Measurements from ENCODE around the gene SLC33A1. TPM values are rescaled to one million over a fixed set of nuclear protein-coding genes. Genes with fewer than 3 reads are reported as not detected.
"Not testable (repeated sequence)": the region's sequence is repeated elsewhere in the genome, so short reads cannot be mapped to it uniquely, and the experiment has no call there.

SLC33A1 gene
- total RNA-seq, 1 donor from 2014 or later: 36.5 TPM

- intact Hi-C loops (cut with DNase I): no loop called here
- no peaks in the 10 kb centered on the region for H3K27me3 ChIP-seq
Measured at GRCh38 chr3:155889212-155889611, 35.0 kb upstream of the SLC33A1 start.

GRCh38 chr3:155886915-155887314, 32.7 kb upstream of the SLC33A1 start:
- DNase-seq (no peak), ATAC-seq (no peak)
- H3K36me3 ChIP-seq: no peaks in the 10 kb centered on the region
- H3K9me3 ChIP-seq: no peaks in the 10 kb centered on the region
- intact Hi-C loops (cut with DNase I): no loop called here
- H3K27me3 ChIP-seq: no peaks in the 10 kb centered on the region
- TF ChIP-seq, protein P1, sequence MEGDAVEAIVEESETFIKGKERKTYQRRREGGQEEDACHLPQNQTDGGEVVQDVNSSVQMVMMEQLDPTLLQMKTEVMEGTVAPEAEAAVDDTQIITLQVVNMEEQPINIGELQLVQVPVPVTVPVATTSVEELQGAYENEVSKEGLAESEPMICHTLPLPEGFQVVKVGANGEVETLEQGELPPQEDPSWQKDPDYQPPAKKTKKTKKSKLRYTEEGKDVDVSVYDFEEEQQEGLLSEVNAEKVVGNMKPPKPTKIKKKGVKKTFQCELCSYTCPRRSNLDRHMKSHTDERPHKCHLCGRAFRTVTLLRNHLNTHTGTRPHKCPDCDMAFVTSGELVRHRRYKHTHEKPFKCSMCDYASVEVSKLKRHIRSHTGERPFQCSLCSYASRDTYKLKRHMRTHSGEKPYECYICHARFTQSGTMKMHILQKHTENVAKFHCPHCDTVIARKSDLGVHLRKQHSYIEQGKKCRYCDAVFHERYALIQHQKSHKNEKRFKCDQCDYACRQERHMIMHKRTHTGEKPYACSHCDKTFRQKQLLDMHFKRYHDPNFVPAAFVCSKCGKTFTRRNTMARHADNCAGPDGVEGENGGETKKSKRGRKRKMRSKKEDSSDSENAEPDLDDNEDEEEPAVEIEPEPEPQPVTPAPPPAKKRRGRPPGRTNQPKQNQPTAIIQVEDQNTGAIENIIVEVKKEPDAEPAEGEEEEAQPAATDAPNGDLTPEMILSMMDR (IDR thresholded peaks at IDR 0.05): no peak
- H3K4me3 ChIP-seq: no peak overlapping the region
- H3K27ac ChIP-seq: no peak overlapping the region
- peaks cover 8% of the 10 kb centered on the region for H3K4me1 ChIP-seq

More at GRCh38 chr3:155889212-155889611, 35.0 kb upstream of the SLC33A1 start:
- Histone ChIP-seq H3K9me3 (no peaks in the 10 kb centered on the region), H3K36me3 (peaks cover 6% of the 10 kb centered on the region), H3K4me3 (no peak overlapping the region), H3K27ac (no peak overlapping the region), H3K4me1 (peaks cover 8% of the 10 kb centered on the region)
- TF ChIP-seq, protein P1 (IDR thresholded peaks at IDR 0.05): no peak
- no peak for ATAC-seq
- DNase-seq: no peak

GRCh38 chr3:155886348-155886747, 32.1 kb upstream of the SLC33A1 start:
- H3K4me3 ChIP-seq; H3K4me1 ChIP-seq; H3K9me3 ChIP-seq; intact Hi-C loops (cut with DNase I); ATAC-seq; DNase-seq; H3K27ac ChIP-seq; H3K27me3 ChIP-seq; H3K36me3 ChIP-seq: not testable (repeated sequence)

- no peaks in the 10 kb centered on the region for H3K9me3 ChIP-seq
- peaks cover 3% of the 10 kb centered on the region for H3K4me1 ChIP-seq
- no peak overlapping the region for H3K4me3 ChIP-seq
- TF ChIP-seq, protein P1 (IDR thresholded peaks at IDR 0.05): no peak
- intact Hi-C loops (cut with DNase I): no loop called here
- no peaks in the 10 kb centered on the region for H3K36me3 ChIP-seq
- DNase-seq: no peak
- H3K27me3 ChIP-seq: no peaks in the 10 kb centered on the region
- H3K27ac ChIP-seq: no peak overlapping the region
- ATAC-seq: no peak
Measured at GRCh38 chr3:155885292-155885691, 31.1 kb upstream of the SLC33A1 start.

DNA sequence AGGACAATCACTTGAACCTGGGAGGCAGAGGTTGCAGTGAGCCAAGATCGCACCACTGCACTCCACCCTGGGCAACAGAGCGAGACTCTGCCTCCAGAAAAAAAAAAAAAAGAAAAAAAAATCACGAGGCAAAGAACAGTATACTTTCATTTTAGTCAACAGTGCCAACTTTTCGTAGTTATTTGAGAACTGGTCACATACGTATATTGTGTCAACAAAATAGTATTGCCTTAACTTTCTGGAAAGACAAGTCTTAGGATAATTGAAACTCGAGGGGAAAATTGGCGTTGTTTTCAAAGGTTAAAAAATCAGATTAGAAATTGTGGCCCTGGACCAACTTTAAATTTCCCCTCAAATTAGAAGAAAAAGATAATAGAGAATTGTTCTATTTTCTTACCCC, 30.1 kb upstream of the SLC33A1 start:
- Histone ChIP-seq H3K4me1 (no peaks in the 10 kb centered on the region), H3K4me3 (no peak overlapping the region), H3K27ac (no peak overlapping the region), H3K9me3 (no peaks in the 10 kb centered on the region), H3K36me3 (no peaks in the 10 kb centered on the region), H3K27me3 (no peaks in the 10 kb centered on the region)
- no peak for DNase-seq
- ATAC-seq: no peak
- TF ChIP-seq, protein P1 (IDR thresholded peaks at IDR 0.05): no peak
- intact Hi-C loops (cut with DNase I): no loop called here

DNA sequence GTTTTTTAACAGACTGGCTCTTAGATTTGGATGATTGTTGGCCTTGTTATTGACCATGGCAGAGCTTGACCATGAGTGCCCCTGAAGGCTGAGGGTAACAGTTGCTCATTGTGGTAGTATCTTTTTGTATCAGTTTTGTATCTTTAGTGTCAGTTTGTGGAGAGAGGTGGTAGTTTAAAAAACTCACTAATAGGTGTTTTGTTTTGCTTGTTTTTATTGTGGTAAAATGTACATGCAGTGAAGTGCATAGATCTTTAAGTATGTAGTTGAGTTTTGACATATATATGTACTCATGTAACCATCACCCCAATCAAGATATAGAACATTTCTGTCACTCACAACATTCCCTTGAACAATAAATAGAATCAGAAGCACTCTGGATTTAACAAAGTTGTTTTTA, 26.1 kb upstream of the SLC33A1 start:
- intact Hi-C loops (cut with DNase I): no loop called here
- Histone ChIP-seq H3K4me3 (no peak overlapping the region), H3K27ac (no peak overlapping the region), H3K36me3 (no peaks in the 10 kb centered on the region), H3K9me3 (no peaks in the 10 kb centered on the region), H3K27me3 (no peaks in the 10 kb centered on the region), H3K4me1 (no peaks in the 10 kb centered on the region)
- ATAC-seq: no peak
- TF ChIP-seq, protein P1 (IDR thresholded peaks at IDR 0.05): no peak
- no peak for DNase-seq
